Limb (tissue), 2 donors: ENCODE measurements around the gene PACRG.

Experiments
- DNase-seq, 2 donors: peaks; one replicate each; pipeline ENCODE4 v3.0.0-alpha.2; 2016; ENCODE audit errors: extremely low spot score in 2 of 2

The PACRG gene

DNA sequence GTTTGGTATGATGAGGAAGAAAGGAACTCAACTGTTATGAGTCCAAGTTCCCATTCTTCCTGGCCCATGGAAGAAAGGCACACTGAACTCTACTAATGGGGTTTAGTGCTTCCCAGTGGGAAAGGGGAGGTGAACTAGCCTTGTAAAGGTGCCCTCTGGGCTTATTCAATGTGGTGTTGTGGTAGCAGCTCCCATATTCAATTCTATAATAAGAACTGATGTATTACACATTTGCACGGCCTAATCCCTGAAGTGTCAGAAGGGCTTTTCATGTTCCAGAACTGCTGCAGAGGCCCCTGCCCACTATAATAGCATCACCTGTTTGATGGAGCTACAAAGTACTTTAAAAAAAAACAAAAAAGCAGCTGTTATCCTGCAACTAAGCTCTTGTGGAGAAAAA, 17.4 kb upstream of the PACRG start:
- no peak for DNase-seq

DNA sequence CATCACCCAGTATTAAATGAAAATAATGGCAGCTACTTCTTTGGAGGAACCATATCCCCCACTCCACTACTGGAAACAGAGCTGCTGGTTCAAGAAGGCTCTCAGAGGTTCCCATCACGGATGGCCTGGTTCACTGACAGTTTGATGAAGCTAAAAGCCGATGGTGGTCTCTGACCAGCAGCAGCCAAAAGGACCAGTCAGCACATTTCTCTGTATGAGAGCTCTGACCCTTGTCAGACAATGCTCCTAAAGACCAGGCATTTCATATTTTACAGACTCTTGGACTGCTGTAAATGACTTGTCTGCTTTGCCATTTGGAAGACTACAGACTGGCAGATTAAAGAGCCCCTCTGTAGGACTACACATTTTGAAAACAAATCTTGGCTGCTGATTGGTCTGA, 16.8 kb upstream of the PACRG start:
- DNase-seq: no peak

DNA sequence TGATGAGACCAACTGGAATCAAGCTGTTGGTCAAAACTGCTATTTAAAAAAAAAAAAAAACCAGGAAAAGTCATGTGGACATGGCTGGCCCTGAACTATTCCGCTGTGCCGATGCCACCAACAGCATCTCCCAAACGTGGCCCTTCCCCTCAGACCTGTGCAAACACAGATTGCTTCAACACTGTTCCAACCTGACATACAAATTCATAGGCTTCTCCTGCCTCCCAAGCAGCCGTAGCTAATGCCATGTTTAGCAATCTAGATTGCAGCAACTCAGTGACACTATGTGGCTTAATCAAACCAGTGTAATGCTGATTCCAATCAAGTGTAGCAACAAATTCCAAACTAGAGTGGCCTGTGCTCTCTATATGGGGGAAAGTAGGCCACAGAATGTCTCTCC, 16.4 kb upstream of the PACRG start:
- no peak for DNase-seq

DNA sequence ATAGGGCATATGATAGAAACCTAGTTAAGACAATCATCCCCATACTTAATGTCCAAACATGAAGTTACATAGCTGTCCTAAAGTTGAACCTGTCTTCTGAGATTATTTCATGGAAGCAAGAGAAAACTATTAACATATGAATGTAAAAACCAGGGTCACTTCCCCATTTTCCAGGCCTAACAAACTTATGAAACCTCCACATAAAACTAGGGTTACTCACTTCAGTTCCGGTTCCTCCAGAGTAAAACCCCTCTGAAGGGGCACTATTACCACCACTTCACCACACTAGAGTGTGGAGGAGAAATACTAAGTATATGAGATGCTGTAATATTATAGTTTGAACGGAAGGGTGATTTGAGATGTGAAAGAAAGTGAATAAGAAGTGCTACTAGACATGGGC, 15.1 kb upstream of the PACRG start:
- DNase-seq: no peak

DNA sequence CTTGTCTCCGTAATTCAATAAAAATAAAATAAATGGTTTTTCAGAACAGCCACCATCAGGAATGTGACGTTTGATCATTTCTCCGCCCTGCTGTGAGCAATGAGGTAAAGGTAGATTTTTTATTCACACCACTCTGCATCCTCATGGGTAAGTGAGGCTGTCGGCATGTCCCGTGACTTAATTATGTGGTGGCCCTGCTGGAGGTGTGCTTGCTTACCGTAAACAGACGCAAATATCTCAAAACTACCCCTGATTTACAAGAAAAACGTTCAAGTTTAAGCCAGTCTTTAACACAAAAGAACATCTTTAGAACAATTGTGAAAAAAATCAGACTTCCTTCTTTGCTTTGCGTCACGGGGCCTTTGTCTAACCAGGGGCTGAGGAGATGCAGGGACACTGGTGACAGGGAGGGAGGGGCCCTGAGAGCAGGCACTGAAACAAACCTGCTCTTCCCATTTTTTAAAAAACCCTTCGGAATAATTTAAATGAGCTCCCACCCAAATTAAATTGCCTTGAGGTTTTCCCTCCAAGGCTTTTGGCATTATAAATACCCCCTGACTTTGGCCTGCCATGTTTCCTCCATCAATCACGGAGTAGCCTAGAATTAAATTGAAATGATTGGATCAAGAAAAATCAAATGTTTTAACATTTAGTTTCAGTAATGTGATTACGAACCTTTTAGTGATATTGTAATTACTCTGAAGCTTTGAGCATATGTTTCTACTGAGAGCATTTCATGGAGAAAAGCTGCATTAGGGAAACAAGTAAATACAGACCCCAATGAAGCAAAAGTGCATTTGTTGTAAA, 13.6 kb upstream of the PACRG start:
- no peak for DNase-seq

DNA sequence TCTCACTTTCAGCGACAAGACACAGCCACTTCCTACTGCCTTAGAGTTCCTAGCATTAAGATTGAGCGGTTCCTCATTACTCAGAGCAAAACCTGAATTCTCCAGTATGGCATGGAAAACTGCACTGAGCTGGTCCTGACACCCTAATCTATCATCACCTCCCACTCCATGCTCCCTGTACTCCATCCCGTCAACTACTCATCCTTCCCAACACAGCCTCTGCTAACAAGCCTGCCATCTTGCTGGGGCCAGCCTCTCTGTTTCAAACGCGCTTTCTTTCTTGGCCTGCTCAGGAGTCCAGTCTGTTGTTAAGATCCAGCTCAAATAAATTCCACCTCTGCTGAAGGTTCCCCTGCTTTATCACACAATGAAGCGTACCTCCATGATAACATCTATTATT, 12.2 kb upstream of the PACRG start:
- DNase-seq: no peak

DNA sequence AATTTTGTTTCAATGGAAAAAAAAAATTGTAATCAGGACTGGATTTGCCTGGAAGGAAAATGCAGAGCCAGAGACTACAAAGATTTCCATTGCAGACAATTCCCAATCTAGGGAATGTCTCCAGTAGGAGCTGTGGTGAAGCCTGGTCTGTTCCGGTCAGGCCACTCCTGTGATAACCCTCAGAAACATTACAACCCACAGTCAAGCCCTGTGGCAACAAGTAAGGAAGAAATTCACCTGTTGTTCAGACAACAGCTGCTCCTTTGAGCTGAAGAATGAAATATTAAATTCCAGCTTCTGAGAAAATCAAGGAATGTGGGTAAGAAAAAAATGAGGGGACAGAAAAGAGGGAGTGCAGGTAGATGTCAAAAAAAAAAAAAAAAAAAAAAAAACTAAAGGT, 8.2 kb upstream of the PACRG start:
- DNase-seq: no peak

DNA sequence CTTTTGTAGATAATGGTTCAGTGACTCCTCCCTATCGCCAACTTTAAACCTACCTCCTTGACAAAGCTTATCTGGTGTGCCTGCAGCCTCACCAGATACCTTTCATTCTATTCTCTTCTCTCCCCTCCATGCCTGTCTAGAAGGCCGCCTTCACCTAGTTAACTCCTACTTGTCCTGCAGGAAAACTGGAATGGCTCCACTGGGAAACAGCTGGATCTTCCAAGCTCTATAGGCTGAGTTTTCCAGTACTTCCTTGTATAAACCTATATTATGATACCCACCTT, 6.4 kb upstream of the PACRG start:
- DNase-seq: no peak

DNA sequence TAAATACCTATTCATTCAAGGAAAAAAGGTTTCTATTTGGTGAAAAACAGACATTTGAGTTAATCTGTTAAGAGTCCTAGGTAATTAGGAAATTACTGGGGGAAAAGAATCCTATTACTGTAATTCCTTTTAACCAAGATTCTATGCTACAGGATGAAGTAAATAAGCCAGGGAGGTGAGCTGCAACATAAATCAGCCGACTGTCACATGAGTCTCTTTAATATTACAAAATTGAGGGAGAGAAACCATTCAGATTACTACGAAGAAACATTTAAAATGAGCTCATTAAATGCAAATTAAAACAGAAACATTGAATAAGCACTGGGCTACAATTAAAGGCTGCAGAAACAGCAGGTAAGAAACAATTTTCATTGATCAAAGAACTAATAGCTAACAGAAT, 5.5 kb upstream of the PACRG start:
- DNase-seq: no peak

DNA sequence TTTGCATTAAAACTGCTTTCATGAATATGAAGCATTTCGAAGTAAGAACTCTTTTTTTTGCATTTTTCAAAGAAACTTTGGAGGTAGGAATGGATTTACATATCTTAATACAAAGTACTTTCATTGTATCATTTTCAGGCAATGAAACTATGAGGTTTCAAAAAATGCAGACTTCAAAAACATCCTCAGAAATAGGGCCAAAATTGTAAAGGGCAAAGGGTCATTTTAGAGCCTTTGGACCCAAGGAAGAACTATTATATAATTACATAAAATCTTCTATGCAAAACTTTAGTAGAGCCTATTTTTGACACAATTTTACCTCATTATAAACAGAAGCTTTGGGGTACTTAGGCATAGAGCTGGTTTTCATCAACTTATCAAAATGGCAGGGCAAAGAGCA, 5.1 kb upstream of the PACRG start:
- no peak for DNase-seq

DNA sequence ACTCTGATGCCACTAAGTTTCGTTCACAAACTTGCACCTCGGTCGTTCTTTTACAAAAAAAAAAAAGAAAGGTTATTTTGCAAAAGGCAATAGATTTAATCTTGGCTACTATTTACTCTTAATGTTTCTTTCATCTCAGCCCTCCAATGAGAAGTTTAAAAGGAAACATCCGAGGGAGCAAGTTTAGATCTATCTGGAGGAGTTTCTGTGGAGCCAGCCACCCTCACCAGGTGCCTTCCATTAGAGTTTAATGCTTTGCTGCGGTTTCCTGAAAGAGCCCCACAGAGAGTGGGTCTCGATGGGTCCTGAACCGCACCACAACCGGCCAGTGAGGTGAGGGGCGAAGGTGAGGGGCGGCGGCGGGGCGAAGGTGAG, 840 bp upstream of the PACRG start:
- no peak for DNase-seq

DNA sequence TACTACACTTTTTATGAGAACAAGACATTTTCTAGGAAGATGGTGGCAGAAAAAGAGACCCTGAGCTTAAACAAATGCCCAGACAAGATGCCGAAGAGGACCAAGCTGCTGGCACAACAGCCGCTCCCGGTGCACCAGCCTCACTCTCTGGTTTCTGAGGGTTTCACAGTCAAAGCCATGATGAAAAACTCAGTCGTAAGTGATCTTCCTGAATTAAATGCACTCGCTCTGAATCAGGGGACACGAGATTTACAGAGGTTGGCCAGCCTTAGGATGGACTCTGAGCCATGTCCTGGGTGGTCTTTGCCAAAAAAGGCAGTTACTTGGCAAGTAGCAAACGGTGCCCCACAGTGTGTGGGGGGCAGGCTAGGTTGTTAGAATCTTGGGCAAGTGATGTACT, 423 bp downstream of the PACRG start:
- DNase-seq: no peak

DNA sequence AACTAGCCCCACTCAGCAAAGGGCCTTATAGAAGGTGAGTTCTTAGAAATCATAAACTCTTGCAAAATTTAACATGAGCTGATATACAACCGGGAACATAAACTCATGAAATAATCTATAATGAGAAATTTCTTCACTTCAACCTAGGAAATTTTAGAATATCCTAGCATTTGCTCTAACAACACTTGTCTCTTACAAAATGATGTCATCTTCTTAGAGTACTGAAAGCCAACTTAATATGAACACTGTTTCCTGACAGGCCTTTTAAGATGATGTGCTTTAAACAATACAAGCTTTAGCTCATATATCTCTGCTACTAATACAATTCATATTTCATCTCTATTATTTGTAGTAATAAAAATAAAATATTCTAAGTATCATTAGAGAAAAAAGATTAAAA, 932 bp downstream of the PACRG start:
- DNase-seq: no peak

DNA sequence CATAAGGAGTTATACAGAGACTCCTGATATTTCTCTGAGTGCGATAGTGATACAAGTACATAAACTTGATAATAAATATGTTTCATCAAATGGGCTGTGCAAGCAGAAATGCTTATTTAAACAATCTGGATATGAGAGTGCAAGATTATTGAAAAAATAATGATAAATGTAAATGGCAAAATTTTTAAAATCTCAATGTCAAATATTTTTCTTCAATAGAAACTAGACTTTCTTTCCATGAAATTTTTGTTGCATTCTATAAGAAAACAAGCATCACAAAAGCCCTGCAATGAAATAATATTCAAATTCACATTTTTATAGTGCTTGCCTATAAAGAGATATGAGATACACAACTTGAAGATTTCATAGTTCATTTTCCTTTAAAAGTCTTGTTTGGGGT, 2.7 kb downstream of the PACRG start:
- no peak for DNase-seq

DNA sequence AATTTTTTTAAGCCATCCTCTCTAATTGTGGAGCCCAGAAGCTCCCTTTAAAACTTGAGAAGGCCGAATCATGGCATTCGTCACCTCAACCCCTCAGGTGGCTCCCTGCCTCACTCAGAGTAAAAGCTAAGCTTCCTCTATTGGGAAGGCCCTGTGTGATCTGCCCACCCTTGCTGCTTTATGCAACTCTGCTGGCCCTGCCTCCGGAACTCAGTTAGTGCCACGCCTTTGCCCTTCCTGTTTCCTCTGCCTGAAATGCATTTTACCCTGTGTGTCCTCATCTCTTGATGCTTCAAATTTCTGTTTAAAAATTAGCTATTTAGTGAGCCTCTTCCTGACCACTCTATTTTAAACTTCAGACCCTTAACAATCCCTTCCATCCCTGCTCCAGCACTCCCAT, 5.7 kb downstream of the PACRG start:
- no peak for DNase-seq

DNA sequence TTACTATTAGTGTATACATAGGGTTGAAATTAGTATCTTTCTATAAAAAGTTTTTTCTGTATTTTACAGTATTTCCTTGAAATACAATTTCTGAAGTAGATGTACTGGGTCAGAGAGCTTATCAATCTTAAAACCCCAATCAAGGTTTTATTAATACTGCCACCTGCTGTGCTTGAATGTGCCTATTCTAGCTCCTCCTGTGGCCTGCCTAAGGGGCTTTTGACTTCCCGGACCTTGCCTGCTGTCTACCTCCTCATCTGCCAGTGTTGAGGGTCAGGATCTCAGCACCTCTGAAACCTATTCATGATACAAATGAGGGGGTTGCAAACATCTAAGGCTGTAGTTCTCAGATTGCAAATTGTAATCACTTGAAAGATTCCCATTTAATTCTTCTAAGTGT, 9.2 kb downstream of the PACRG start:
- no peak for DNase-seq

DNA sequence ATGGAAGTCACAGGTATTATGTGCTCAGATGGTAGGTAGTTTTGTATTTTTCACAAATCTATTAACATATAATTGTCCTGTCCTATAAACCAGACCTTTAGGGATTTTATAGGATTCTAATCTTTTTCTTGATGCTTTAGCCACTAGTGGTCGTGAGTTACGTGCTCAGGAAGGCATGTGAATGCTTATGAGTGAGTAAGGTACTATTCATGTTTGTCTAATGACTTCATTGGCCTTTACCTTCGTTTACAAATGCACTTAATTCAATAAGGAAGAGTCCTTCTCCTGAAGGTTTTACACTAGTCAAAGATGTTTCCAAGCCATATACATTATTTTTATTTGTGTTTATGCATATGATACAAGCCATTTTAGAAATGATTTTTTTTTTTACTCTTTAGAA, 23.0 kb downstream of the PACRG start:
- DNase-seq: no peak

DNA sequence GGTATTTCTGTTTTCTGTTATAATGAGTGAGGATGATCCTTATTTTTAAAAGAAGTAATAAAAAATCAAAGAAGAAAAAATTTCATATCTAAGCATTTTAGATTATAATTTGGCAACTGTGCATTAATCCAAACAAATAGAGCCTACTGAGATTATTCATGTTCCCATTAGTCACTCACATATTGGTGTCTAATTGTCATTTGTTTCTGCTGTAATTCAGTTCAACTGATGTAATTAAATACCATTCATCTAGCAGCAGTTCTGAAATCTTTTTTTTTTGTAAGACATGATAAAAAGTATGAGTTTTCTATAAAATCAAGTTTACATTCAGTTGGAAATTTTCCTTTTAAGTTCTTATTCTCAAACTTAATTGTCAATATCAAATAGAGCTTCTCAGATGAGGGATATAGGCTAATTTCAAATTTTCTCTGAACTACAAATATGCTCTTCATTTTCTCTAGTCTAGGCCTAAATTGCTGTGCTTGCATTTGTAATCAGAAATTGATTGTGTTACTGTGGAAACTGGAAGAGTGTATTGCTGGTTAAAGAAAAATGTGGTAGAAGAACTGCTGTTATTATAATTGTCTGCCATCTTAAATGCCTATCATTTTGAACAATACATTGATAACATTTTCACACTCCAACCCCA, 23.6 kb downstream of the PACRG start:
- no peak for DNase-seq

DNA sequence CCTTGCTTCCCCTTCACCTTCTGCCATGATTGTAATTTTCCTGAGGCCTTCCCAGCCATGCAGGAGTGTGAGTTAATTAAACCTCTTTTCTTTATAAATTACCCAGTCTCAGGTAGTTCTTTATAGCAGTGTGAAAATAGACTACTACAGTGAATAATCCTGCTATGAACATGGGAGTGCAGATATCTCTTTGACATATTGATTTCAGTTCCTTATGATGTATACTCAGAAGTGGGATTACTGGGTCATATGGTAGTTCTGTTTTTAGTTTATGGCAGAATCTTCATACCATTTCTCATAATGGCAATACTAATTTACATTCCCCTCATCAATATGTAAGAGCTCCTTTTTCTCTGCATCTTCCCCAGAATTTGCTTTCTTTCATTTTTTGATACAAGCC, 26.0 kb downstream of the PACRG start:
- no peak for DNase-seq

DNA sequence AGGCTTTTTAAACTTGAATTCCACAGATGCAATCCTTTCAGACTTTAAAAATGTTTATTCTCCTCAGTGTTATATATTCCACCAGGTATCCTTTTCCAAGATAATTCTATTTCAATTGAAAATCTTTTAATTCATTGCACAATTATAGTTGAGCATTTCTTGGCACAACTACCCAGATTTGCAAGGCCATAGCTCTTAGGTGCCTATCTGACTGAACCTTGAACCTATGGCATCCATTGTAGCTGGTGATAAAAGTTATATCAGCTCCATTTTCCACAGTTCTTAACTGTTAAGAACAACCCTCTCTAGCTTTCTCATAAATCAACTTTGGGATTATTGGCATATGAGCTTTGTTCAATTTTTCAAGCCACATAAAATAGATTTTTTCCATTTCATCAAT, 42.4 kb downstream of the PACRG start:
- no peak for DNase-seq

DNA sequence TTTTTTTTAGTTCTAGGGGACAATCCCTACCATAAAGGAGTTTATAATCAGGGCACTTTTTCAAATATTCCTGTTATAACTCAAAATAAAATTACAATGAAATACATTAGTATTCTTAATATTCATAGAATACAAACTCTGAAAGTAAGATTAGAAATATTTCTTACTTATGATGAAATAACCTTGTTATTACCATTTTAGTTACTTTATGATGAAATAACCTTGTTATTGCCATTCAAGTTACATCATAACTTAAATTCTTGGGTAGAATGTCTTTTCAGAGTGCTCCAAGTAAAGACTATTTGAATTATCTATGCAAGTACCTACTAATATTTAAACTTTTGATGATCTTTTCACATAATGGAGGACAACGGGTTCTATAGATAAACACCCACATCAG, 43.2 kb downstream of the PACRG start:
- no peak for DNase-seq

DNA sequence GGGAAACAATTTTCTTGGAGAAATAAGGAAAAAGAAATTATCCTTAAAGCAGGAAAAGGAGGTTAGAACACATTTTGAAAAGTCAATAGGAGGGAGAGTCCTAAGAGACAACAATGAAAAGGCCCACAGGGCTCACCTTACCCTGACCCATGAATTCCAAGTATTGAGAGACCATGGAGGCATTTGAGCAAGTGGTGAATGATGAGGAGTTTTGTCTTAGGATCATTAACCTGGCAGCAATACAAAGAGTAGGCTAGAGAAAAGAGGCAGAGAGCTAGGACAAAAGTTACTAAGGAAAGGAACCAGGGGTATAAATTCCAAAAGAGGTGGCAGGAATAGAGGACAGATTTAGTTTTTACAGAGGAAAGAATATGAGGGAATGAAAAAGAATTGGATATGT, 44.7 kb downstream of the PACRG start:
- DNase-seq: no peak

DNA sequence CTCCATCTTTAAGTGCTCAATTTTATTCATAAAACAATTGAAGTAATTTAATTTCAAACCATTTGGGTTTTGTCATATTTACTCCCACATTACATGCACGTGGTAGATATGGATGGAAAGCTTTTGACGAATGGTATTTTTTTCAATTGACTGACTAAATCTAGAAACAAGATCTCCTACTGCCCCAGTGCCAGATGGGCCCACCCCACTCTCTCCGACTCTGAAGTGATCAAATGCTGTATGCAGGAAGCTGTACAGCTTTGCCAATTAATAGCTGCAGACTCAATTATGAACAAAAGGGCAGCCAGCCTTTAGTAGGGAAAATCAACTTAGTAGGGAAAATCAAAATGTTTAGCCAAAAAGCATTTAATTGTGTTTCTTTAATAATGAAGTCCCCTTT, 46.2 kb downstream of the PACRG start:
- DNase-seq: no peak

DNA sequence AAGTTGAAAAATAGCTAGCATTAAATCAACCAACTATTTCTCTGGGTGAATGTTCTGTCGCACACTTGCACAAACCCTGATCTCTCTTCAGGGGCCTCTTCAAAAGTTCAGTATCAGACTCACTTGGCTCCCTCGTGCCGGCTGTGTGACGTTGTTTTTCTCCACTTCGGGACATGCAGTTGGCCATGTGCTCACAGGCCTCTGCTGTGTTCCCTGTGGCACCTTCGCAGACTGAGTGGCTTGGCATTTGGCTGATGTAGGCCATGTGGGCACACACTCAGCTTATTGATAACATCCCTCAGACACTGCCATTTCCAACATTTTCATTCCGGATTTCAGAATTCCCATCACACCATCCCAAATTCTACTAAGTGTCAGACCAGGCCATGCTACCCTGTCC, 49.3 kb downstream of the PACRG start:
- DNase-seq: no peak
